PC-9 (cell line): ENCODE measurements around the gene WDR33. TPM values are rescaled to one million over a fixed set of nuclear protein-coding genes. Genes with fewer than 3 reads are reported as not detected.

Source experiments
- BruUV-seq: library from RNA; stranded (reverse); fragments of 400-500 nt; replicated peaks from 2 replicates; lab custom pipeline; 2021; lab: Mats Ljungman, UMichigan
- CTCF ChIA-PET: fragments of 300-600 bp; sonication (Branson Sonifier 250); formaldehyde crosslinking; loops from one replicate; lab custom pipeline; 2022; ENCODE audit warnings: antibody characterized with exemption; lab: Charles Lee
- POLR2A ChIA-PET: fragments of 300-600 bp; sonication (Branson Sonifier 250); formaldehyde crosslinking; loops from one replicate; lab custom pipeline; 2022; ENCODE audit warnings: antibody characterized with exemption; ENCODE audit not compliant: unreplicated experiment; lab: Charles Lee
- DNase-seq, 2 experiments: peaks; one replicate each; pipeline versions ENCODE4 v3.0.0 to v3.0.0-alpha.2; 2015 to 2022; ENCODE audit warnings: mixed read lengths in 1 of 2
- H2AFZ ChIP-seq: fragments of 200-600 bp; sonication (generic); 2 replicates; pipeline ENCODE4 v1.8.1; 2017; ENCODE audit warnings: antibody characterized with exemption
- H3F3A ChIP-seq: fragments of 200-600 bp; sonication (generic); 2 replicates; pipeline ENCODE4 v1.8.1; 2017; ENCODE audit warnings: antibody characterized with exemption, mild to moderate bottlenecking, low read depth; ENCODE audit not compliant: insufficient read depth
- H3K27ac ChIP-seq: fragments of 200-600 bp; sonication (generic); 2 replicates; pipeline ENCODE4 v1.6.1; 2016; ENCODE audit warnings: mixed run types
- H3K27me3 ChIP-seq: fragments of 200-600 bp; sonication (generic); 2 replicates; pipeline ENCODE4 v1.6.1; 2016; ENCODE audit warnings: low read depth, mixed run types; ENCODE audit not compliant: insufficient read depth
- H3K36me3 ChIP-seq: fragments of 200-600 bp; sonication (generic); 2 replicates; pipeline ENCODE4 v1.6.1; 2016; ENCODE audit warnings: low read depth, mixed run types
- H3K4me1 ChIP-seq: fragments of 200-600 bp; sonication (generic); replicated peaks from 2 replicates; pipeline ENCODE4 v1.6.1; 2016; ENCODE audit warnings: mixed run types; ENCODE audit not compliant: insufficient read depth
- H3K4me2 ChIP-seq: fragments of 200-600 bp; sonication (generic); 2 replicates; pipeline ENCODE4 v1.6.1; 2017; ENCODE audit warnings: mixed run types
- H3K4me3 ChIP-seq: fragments of 200-600 bp; sonication (generic); 2 replicates; pipeline ENCODE4 v1.6.1; 2016; ENCODE audit warnings: mixed run types
- H3K79me2 ChIP-seq: fragments of 200-600 bp; sonication (generic); 2 replicates; pipeline ENCODE4 v1.6.1; 2017; ENCODE audit warnings: low read depth, mixed run types
- H3K9me2 ChIP-seq: fragments of 200-600 bp; sonication (generic); 2 replicates; pipeline ENCODE4 v1.8.1; 2017; ENCODE audit warnings: mild to moderate bottlenecking; ENCODE audit not compliant: insufficient read depth
- H3K9me3 ChIP-seq: fragments of 200-600 bp; sonication (generic); 2 replicates; pipeline ENCODE4 v1.8.1; 2016; ENCODE audit warnings: low read depth; ENCODE audit not compliant: insufficient read depth
- H4K20me1 ChIP-seq: fragments of 200-600 bp; sonication (generic); 2 replicates; pipeline ENCODE4 v1.8.1; 2017; ENCODE audit not compliant: insufficient read depth
- CTCF ChIP-seq: fragments of 200-600 bp; sonication (generic); conservative IDR thresholded peaks from 2 replicates; pipeline ENCODE4 v1.6.1; 2017; ENCODE audit warnings: mixed run types, antibody characterized with exemption, mild to moderate bottlenecking, moderate library complexity
- EZH2 ChIP-seq: fragments of 200-600 bp; sonication (generic); IDR thresholded peaks from 2 replicates; pipeline ENCODE4 v1.8.0; 2017; ENCODE audit warnings: antibody characterized with exemption, low read depth
- intact Hi-C: fragments of 100-400 bp; cut with micrococcal nuclease; formaldehyde crosslinking; loops from one replicate; pipeline ENCODE4 v1.10.0; 2022; ENCODE audit not compliant: unreplicated experiment
- total RNA-seq: library from RNA; stranded (reverse); gene quantifications from 2 replicates; pipeline ENCODE4 v1.2.3, GENCODE V29; 2021

The WDR33 gene
- total RNA-seq, 1 experiment from 2014 or later, result 59.3 TPM

DNA sequence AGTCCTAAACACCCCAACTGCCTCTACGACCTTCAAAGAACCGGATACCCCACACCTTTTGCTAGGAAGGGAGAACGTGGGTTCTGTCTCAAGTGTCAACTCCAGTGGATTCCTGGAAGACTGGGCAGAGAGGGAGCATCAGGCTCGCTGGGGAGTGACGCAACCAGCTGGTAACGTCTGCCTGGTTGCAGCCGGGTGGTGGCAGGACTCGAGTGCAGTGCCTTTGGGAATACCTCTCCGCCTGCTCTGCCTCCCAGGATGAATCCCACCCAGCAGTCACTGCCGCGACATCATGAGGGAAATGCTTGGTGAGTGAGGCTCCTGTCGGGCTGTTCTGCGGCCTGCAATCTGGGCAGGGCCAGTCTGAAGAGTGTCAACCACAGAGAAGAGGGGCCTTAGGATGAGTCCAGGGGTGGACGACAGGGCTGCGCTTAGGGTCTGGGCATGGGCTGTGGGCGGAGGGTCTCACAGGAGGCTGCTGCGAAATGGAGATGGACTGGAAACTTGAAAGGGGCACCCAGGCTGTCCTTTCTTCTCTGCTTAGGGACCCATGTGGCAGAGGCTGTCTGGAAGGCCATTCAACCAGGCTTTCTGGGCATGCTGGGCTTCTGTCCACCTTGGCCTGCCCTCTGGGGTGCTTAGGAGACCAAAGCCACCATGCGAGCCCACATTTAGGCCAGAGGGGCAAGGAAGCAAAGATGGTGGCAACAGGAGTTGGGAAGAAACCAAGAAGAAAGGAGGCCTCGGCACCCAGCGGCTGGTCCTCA, 152.1 kb downstream of the WDR33 start:
- DNase-seq, result no peak
- Histone ChIP-seq H3K36me3 (no peaks in the 10 kb centered on the region), H4K20me1 (no peaks in the 10 kb centered on the region), H3K4me3 (no peak overlapping the region), H3K27ac (no peak overlapping the region), H3K4me2 (no peak overlapping the region), H3K4me1 (no peaks in the 10 kb centered on the region), H3K9me2 (no peaks in the 10 kb centered on the region), H2AFZ (no peak overlapping the region), H3F3A (no peaks in the 10 kb centered on the region), H3K27me3 (0 out of 2 replicates have a peak, but pooled peaks cover 2% of the 10 kb centered on the region), H3K79me2 (no peaks in the 10 kb centered on the region), H3K9me3 (peaks cover 5% of the 10 kb centered on the region; the same call in 1 of the 2 replicates)
- TF ChIP-seq EZH2 (no peak), CTCF (no peak)
- CTCF ChIA-PET, result no interaction called here
- intact Hi-C loops, result no loop called here
- POLR2A ChIA-PET, result no interaction called here
- BruUV-seq, result no TSS peak

GRCh38 chr2:127658146-127658545, 152.8 kb downstream of the WDR33 start:
- Histone ChIP-seq H3K9me2 (no peaks in the 10 kb centered on the region), H3F3A (no peaks in the 10 kb centered on the region), H3K4me2 (no peak overlapping the region), H3K27ac (no peak overlapping the region), H3K36me3 (no peaks in the 10 kb centered on the region), H3K4me1 (no peaks in the 10 kb centered on the region), H3K4me3 (no peak overlapping the region), H4K20me1 (no peaks in the 10 kb centered on the region), H3K9me3 (peaks cover 5% of the 10 kb centered on the region; the same call in 1 of the 2 replicates), H2AFZ (no peak overlapping the region), H3K79me2 (no peaks in the 10 kb centered on the region), H3K27me3 (0 out of 2 replicates have a peak, but pooled peaks cover 2% of the 10 kb centered on the region)
- TF ChIP-seq EZH2 (no peak), CTCF (no peak)
- DNase-seq, result no peak
- CTCF ChIA-PET, result no interaction called here
- no TSS peak for BruUV-seq
- intact Hi-C loops, result no loop called here
- POLR2A ChIA-PET, result no interaction called here

DNA sequence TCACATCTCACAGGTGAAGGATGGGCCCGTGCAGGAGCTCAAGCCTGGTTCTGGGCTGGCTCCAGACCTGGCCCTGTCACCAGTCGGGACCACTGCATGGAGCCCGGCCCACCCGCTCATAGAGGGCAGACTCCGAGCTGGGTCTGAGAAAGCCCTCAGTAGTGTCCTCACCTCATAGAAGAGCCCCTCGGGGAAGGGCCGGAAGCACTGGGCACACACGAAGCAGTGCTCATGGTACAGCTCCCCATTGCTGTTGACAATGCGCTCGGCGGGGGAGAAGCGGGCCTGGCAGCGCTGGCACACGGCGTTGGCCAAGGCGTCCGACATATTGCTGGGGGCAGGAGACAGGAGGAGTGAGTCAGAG, 153.8 kb downstream of the WDR33 start:
- no peaks in the 10 kb centered on the region for H3K27me3 ChIP-seq
- intact Hi-C loops, result no loop called here
- H3K9me2 ChIP-seq, result no peaks in the 10 kb centered on the region
- no TSS peak for BruUV-seq
- peaks cover 5% of the 10 kb centered on the region; the same call in 1 of the 2 replicates for H3K9me3 ChIP-seq
- no peak for DNase-seq
- TF ChIP-seq EZH2, result no peak
- no peak for TF ChIP-seq CTCF
- no peaks in the 10 kb centered on the region for H3K36me3 ChIP-seq
- H3K4me3 ChIP-seq, result no peak overlapping the region
- no peaks in the 10 kb centered on the region for H3K4me1 ChIP-seq
- no peak overlapping the region for H3K27ac ChIP-seq
- H4K20me1 ChIP-seq, result no peaks in the 10 kb centered on the region
- ChIA-PET POLR2A (no interaction called here), CTCF (no interaction called here)
- H3F3A ChIP-seq, result no peaks in the 10 kb centered on the region
- H3K4me2 ChIP-seq, result no peak overlapping the region
- no peak overlapping the region for H2AFZ ChIP-seq
- no peaks in the 10 kb centered on the region for H3K79me2 ChIP-seq
